Inferior parietal cortex (tissue), 1 donor: Measurements from ENCODE around the gene SIPA1L2.

Experiments used
- DNase-seq: peaks from one replicate; pipeline ENCODE4 v3.0.0-alpha.2; 2016; ENCODE audit errors: extremely low spot score

Gene SIPA1L2, protein sequence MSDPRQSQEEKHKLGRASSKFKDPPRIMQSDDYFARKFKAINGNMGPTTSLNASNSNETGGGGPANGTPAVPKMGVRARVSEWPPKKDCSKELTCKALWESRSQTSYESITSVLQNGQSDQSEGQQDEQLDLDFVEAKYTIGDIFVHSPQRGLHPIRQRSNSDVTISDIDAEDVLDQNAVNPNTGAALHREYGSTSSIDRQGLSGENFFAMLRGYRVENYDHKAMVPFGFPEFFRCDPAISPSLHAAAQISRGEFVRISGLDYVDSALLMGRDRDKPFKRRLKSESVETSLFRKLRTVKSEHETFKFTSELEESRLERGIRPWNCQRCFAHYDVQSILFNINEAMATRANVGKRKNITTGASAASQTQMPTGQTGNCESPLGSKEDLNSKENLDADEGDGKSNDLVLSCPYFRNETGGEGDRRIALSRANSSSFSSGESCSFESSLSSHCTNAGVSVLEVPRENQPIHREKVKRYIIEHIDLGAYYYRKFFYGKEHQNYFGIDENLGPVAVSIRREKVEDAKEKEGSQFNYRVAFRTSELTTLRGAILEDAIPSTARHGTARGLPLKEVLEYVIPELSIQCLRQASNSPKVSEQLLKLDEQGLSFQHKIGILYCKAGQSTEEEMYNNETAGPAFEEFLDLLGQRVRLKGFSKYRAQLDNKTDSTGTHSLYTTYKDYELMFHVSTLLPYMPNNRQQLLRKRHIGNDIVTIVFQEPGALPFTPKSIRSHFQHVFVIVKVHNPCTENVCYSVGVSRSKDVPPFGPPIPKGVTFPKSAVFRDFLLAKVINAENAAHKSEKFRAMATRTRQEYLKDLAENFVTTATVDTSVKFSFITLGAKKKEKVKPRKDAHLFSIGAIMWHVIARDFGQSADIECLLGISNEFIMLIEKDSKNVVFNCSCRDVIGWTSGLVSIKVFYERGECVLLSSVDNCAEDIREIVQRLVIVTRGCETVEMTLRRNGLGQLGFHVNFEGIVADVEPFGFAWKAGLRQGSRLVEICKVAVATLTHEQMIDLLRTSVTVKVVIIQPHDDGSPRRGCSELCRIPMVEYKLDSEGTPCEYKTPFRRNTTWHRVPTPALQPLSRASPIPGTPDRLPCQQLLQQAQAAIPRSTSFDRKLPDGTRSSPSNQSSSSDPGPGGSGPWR (N-terminal part only)

DNA sequence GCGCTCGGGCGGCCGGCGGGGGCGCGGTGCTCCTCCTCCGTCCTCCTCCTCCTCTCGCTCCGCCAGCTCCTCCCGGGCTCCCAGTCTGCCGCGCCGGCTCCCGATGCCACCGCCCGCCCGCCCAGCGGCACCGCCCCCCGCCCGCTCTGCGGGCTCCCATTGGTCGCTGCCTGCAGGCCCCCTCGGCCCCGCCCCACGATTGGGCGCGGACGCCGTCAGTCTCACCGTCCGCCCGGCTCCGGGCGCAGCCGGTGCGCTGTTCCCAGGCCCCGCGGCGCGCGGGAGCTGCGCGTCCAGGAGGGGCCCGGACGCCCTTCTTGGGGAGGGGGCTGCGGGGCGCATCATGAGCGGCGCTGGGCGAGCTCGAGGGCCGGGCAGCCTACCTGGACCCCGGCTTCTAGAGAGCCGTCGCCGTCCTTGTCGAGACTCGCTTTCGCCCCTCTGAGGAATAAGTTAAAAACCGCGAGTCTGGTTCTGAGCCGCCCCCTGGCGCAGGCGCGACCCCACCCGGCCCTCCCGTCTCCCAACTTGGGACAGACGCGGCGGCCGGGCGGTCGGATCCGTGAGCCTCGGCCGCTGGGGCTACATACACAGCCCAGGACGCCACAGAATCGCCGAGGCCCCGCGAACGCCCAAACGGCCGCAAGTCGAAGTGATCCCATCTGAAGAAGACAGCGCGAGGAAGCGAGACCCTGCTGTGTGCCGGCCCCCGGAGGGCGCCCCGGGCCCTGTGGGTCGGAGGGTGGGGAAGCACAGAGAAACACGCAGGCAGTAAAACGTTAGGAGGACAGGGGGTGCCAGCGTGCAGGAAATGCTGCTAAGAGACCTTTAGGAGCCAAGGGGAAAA lies at the start of gene SIPA1L2:
Gene SIPA1L2, minus strand, starts transcription at position 87 of the 847 bp plus-strand sequence. CDS start 114,794 bp downstream, outside the sequence.
- DNase-seq: peak; percentile 88

DNA sequence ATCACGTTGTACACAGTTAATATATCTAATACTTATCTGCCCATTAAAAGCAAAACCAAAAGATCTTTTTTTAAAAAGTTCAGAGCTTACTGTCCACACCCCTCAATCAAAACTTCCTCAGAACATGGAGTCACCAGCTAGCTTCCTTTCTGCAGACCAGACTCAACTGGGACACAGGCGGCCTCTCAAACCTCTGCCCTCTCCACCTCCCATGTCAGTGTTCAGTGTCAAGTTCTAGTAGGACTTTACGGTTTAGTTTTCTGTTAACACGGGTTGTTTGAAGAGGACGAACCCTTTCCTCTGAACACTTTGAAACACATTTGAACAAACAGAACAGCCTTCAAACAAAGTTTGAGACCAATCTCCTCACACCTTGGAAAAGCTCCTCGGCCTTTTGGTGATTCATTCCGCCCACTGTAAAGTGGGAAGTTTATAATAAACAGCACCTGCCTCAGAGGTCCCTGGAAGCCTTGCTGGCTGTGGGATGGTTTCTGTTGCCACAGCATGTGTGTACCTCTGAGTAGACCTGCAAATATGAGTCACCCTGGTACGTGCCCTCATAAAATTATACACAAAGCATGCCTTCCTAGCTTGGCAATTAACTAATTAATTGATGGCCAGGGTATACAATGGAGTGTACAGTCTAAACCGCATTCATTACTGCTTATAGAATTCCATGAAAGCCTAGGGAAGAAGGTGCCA lies 48.4 kb upstream of the SIPA1L2 start:
- DNase-seq: no peak

- no peak for DNase-seq
These were observed 46.4 kb upstream of the SIPA1L2 start for GRCh38 chr1:232676307-232676706.

DNA sequence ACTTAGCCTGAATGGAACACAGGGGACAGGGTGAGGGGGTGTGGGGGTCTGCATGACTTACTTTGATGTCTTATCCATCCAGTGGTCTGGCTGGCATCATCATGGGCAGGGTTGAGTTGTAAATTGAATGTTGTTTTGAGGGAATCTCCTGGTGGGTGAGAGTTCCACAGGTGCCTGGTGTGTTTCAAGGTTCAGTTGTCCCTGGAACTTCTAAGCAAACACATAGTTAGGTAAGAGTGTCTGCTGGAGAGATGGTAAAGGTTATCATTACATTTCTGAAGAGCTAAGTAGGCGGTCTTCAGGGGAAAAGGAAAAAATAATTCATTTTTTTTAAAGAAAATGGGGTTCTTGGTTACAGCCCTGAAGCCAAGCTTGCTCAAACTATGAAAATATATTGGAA lies 46.0 kb upstream of the SIPA1L2 start:
- no peak for DNase-seq

- DNase-seq: no peak
These were observed 45.3 kb upstream of the SIPA1L2 start for GRCh38 chr1:232675260-232675659.

GRCh38 chr1:232673256-232673655 lies 43.3 kb upstream of the SIPA1L2 start:
- no peak for DNase-seq

DNA sequence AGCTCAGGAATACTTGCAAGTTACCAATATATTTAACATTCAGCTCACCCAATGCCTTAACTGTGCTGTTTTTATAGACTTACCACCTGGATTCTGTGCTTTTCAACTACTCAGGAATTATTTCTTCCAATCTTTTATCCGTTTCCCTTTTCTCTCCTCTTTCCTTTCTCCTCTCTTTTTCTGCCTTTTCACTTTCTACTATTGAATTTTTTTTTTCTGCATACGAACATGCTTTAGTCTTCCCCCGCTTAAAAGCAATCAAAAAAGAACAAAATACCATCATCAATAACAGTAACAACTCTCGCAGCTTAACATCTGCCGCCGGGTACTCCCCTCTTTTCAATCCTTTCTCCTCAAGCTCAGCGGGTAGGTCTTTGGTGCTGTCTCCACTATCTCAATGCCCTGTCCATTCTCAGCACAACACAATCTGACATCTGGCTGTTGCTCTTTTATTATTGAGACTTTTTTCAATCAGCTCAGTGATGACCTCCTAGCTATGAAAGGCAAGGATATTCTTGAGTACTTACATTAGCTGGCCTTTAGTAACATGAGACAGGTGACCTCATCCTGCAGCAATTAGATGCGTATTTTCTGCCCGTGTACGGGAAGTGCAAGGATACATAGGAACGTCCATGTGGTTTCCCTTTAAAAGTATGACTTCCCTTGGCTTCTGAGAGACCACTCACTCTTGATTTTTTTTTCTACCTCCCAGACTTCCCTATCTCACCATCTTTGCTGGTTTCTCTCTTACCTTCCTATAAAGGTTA lies 40.2 kb upstream of the SIPA1L2 start:
- no peak for DNase-seq

DNA sequence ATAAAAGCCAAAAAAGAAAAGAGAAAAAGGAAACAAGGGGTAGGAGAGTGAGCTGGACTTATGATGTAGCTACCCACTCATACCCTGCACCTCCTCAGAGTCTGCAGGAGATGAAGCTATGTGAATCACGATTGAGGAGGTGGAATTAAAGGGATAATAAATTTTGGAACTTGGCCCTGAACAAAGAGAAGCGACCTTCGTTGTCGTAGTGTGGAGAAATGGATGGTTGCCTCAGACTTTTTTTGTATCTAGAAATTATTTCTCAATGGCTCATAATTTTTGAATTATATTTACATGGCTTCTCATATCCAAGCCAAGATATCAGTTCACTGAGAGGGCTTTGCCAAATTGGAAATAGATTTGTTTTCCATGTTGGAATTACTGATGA lies 37.8 kb upstream of the SIPA1L2 start:
- DNase-seq: no peak

DNA sequence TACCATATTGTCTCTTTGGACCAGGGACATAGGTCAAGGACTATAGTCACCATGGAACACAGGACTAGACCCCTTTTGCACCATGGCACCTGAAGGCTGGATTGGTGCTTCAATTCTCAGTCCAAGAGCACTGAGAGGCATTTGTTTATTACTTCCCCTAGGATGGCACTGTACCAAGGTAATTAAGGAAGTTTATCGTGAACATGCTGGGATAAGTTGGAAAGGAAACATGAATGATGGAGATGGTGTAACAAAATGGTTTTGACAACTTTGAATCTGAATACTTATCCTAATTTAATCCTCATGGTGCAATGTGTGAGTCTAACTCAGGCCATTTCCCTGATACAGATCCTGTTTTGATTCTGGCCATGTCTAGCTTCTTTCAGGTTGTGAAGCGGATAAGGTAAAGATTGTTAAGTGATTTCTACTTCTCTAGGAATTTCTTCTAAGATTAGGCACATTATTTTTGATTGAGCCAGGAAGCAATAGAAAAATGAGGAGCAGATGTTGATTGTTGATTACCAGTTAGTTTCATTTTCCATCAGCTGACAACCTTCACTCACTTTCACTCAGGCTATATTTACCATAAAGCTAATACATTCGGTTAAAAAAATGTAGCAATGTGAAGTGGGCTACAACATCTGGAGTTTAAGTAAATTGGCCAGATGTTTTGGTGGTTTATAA lies 37.3 kb upstream of the SIPA1L2 start:
- no peak for DNase-seq

- DNase-seq: no peak
These were observed 35.2 kb upstream of the SIPA1L2 start for GRCh38 chr1:232664844-232665777.

- DNase-seq: no peak
These were observed 33.0 kb upstream of the SIPA1L2 start for GRCh38 chr1:232662910-232663309.

DNA sequence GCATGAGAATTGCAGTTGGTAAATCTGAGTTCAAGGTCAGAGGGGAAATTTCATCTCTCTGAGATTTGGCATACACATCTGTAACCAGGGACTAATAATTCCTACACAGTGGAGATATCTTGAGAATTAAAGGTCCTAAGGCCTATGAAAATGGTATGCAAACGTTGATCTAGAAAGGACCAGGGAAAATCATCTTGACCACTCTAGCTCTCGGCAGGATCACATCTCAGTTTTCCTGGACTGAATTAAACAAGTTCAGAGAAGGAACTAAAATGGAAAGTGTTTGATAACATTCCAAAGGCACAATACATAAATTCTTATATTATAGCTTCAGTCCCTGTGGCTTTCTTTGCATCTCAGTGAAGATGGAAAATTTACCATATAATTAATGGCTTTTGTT lies 28.5 kb upstream of the SIPA1L2 start:
- DNase-seq: no peak

DNA sequence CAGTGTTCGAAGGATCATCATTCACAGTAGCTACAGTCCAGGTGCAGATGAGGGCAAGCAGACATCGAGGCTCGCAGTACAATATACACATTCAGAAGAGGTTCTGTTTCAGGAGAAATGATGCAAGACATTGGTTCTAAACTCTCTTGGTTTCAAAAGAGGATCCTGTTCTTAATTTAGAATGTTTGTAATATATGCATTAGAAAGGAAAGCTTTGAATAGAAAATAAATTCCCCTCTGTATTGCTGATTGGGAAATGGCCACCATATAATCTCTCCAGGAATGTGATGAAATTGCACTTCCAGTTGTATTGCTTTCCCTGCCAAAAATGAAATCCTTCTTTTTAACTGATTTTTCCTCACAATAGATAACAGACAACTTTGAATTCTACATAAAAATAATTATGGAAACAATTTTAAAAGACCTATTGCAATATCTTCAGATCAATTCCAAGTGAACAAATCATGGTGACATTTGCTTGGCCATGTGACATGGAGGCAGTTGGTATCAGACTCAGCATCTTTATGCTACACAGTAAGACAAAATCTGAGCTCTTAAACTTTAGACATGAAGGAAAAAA lies 27.6 kb upstream of the SIPA1L2 start:
- no peak for DNase-seq

- no peak for DNase-seq
These were observed 25.8 kb upstream of the SIPA1L2 start for GRCh38 chr1:232655746-232656085.

DNA sequence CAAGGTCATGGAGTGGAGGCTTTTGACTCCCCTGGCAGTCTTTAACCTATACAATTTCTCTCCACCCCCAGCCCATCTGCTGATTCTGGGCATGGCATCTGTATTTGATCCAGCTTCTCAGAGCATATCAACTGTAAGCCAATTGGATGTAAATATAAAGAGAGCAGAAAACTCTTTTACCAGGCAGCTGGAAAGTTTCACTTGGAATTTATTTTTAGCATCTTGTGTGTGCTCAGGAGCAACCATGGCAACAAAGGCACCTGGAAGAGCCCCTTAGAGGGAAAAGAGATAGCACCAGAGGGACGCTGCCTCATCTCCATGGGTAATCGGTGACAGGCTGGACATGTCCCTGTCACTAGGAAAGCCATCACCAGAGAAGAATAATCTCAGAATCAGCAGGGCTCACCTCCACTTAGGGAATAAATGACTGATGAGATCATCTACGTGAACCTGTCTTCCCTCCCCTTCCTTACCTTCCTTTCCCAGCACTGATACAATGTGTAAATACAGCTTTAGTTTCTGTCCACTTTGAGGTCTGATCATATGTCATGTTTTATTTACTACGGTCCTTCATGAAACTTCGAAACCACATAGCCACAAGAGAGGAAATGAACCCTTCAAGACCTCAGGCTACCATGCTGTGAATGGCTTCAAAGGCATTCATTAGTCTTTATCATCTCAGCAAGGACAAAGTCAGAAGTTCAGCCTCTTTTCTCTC lies 25.3 kb upstream of the SIPA1L2 start:
- DNase-seq: no peak

DNA sequence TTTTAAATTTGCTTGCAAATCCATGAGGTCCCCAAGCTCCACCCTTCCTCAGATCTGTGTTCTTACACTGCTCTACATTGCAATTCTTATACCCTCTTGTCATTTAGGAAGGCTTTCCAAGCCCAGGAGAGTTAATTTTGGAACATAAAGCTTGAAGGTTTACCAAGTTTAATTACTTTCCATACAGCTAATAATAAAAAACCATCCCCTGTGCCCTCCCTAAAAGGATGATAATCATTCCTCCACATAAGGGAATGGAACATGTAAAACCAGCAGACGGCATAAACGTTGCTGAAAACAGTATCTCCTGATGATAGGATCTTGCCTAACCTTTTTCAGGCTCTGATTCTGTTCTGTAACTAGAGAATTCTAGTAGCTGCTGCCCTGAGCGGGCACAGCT lies 23.9 kb upstream of the SIPA1L2 start:
- no peak for DNase-seq

- no peak for DNase-seq
These were observed 20.9 kb upstream of the SIPA1L2 start for GRCh38 chr1:232650845-232651244.
